Skeletal muscle satellite cell (primary cell): ENCODE data around the gene CBLN1.
"Not testable (repeated sequence)": the region's sequence is repeated elsewhere in the genome, so short reads cannot be mapped to it uniquely, and the experiment has no call there.

ENCODE experiments used
- H3K27me3 ChIP-seq: 2 replicates; pipeline ENCODE4 v1.7.0; 2013; ENCODE audit warnings: low read length; ENCODE audit not compliant: control insufficient read depth, insufficient read depth
- H3K36me3 ChIP-seq: 2 replicates; pipeline ENCODE4 v1.7.0; 2013; ENCODE audit warnings: mild to moderate bottlenecking, control low read depth, low read length; ENCODE audit not compliant: insufficient read depth
- H3K4me1 ChIP-seq: 2 replicates; pipeline ENCODE4 v1.7.0; 2013; ENCODE audit warnings: low read length; ENCODE audit not compliant: control insufficient read depth, insufficient read depth
- H3K4me2 ChIP-seq: 2 replicates; pipeline ENCODE4 v1.7.0; 2013; ENCODE audit warnings: mild to moderate bottlenecking, low read length
- H3K4me3 ChIP-seq: 2 replicates; pipeline ENCODE4 v1.7.0; 2013; ENCODE audit warnings: low read length
- H3K9ac ChIP-seq: 2 replicates; pipeline ENCODE4 v1.7.0; 2013; ENCODE audit warnings: mild to moderate bottlenecking, low read depth, low read length, moderate library complexity
- H3K9me3 ChIP-seq: replicated peaks from 2 replicates; pipeline ENCODE4 v1.7.0; 2013; ENCODE audit warnings: mild to moderate bottlenecking, control low read depth, low read length

CBLN1 gene

GRCh38 chr16:49260253-49260652, 21.4 kb downstream of the CBLN1 start:
- Histone ChIP-seq H3K9me3 (no peaks in the 10 kb centered on the region), H3K4me1 (no peaks in the 10 kb centered on the region), H3K4me3 (no peak overlapping the region), H3K27me3 (no peaks in the 10 kb centered on the region), H3K9ac (no peak overlapping the region), H3K4me2 (no peak overlapping the region), H3K36me3 (no peaks in the 10 kb centered on the region)

GRCh38 chr16:49259330-49259729, 22.3 kb downstream of the CBLN1 start:
- H3K9me3 ChIP-seq = no peaks in the 10 kb centered on the region
- no peaks in the 10 kb centered on the region for H3K27me3 ChIP-seq
- no peak overlapping the region for H3K4me3 ChIP-seq

GRCh38 chr16:49250689-49251088, 30.9 kb downstream of the CBLN1 start:
- Histone ChIP-seq H3K4me1 (no peaks in the 10 kb centered on the region), H3K4me3 (no peak overlapping the region), H3K4me2 (no peak overlapping the region), H3K27me3 (no peaks in the 10 kb centered on the region), H3K36me3 (no peaks in the 10 kb centered on the region), H3K9ac (no peak overlapping the region), H3K9me3 (no peaks in the 10 kb centered on the region)

More at GRCh38 chr16:49259330-49259729, 22.3 kb downstream of the CBLN1 start:
- Histone ChIP-seq H3K4me2 (no peak overlapping the region), H3K36me3 (no peaks in the 10 kb centered on the region), H3K4me1 (no peaks in the 10 kb centered on the region), H3K9ac (no peak overlapping the region)

GRCh38 chr16:49248227-49248626, 33.4 kb downstream of the CBLN1 start:
- Histone ChIP-seq H3K4me3 (no peak overlapping the region), H3K9me3 (no peaks in the 10 kb centered on the region), H3K9ac (no peak overlapping the region), H3K4me1 (no peaks in the 10 kb centered on the region), H3K4me2 (no peak overlapping the region), H3K36me3 (no peaks in the 10 kb centered on the region), H3K27me3 (no peaks in the 10 kb centered on the region)

- H3K4me1 ChIP-seq = no peaks in the 10 kb centered on the region
- H3K36me3 ChIP-seq = no peaks in the 10 kb centered on the region
- H3K4me2 ChIP-seq = no peak overlapping the region
- H3K9me3 ChIP-seq = no peaks in the 10 kb centered on the region
- H3K27me3 ChIP-seq = no peaks in the 10 kb centered on the region
- H3K9ac ChIP-seq = no peak overlapping the region
- H3K4me3 ChIP-seq = no peak overlapping the region
Observed at GRCh38 chr16:49236216-49236615, 45.4 kb downstream of the CBLN1 start.

- H3K9me3 ChIP-seq, H3K4me3 ChIP-seq, H3K4me1 ChIP-seq, H3K4me2 ChIP-seq, H3K27me3 ChIP-seq, H3K36me3 ChIP-seq, H3K9ac ChIP-seq: not testable (repeated sequence)
Observed at GRCh38 chr16:49228335-49228734, 53.3 kb downstream of the CBLN1 start.
